Measurements from ENCODE around the gene SLC2A5. TPM values are rescaled to one million over a fixed set of nuclear protein-coding genes. Genes with fewer than 3 reads are reported as not detected.

The SLC2A5 gene
- total RNA-seq, 4 donors from 2014 or later: 12.4 to 730 (median 340) TPM

DNA sequence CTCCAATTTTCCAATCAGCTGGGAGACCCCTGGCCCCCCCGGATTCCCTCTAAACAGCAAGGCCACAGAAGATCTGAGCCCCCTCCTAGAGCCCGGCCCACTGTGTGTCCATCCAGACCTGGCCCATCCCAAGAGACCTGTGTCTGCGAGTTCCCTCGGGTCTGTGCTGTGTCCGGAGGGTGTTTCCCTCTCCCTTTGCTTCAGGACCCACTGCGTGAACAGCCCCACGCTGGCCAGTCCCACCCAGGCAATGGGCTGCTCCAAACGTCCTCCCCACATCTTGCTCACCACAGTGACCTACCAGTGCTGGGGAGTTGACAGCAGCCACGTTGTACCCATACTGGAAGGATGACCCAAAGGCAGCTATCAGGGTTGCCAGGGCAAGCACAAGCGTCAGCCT lies 11.6 kb downstream of the SLC2A5 start:
- DNase-seq: peak in 1 of 3 donors; percentile 34
- Histone ChIP-seq H3K36me3 (peaks cover 0 to 11% (median 0%) of the 10 kb centered on the region in 3 donors), H3K27me3 (no peaks in the 10 kb centered on the region), H3K4me3 (no peak overlapping the region), H3K4me1 (no peaks in the 10 kb centered on the region), H3K9me3 (no peaks in the 10 kb centered on the region), H3K27ac (no peak overlapping the region)
- no peak for TF ChIP-seq POLR2A (IDR thresholded peaks at IDR 0.05)
- TF ChIP-seq, protein P1, sequence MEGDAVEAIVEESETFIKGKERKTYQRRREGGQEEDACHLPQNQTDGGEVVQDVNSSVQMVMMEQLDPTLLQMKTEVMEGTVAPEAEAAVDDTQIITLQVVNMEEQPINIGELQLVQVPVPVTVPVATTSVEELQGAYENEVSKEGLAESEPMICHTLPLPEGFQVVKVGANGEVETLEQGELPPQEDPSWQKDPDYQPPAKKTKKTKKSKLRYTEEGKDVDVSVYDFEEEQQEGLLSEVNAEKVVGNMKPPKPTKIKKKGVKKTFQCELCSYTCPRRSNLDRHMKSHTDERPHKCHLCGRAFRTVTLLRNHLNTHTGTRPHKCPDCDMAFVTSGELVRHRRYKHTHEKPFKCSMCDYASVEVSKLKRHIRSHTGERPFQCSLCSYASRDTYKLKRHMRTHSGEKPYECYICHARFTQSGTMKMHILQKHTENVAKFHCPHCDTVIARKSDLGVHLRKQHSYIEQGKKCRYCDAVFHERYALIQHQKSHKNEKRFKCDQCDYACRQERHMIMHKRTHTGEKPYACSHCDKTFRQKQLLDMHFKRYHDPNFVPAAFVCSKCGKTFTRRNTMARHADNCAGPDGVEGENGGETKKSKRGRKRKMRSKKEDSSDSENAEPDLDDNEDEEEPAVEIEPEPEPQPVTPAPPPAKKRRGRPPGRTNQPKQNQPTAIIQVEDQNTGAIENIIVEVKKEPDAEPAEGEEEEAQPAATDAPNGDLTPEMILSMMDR (IDR thresholded peaks at IDR 0.05): no peak

DNA sequence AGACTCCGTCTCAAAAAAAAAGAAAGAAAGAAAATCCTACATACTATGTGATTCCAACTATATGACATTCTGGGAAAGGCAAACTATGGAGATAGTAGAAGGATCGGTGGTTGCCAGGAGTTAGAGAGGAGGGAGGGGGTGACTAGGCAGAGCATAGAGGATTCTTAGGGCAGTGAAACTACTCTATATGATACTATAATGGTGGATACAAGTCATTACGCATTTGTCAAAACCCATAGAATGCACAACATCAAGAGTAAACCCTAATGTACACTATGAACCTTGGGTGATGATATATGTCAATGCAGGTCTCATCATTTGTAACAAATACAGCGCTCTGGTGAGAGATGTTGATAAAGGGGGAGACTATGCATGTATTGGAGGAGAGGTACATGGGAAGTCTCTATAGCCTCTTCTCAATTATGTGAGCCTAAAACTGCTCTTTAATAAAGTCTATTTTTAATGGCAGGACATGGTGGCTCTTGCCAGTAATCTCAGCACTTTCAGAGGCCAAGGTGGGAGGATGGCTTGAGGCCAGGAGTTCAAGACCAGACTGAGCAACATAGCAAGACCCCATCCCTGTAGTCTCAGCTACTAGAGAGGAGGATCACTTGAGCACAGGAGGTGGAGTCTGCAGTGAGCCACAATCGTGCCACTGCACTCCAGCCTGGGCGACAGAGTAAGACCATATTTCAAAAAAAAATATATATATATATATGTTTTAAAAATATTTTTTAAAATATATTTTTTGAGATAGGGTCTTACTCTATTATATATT lies 17.0 kb downstream of the SLC2A5 start:
- H3K4me1 ChIP-seq: no peaks in the 10 kb centered on the region
- TF ChIP-seq, protein P1 (IDR thresholded peaks at IDR 0.05): no peak
- no peak for TF ChIP-seq POLR2A (IDR thresholded peaks at IDR 0.05)
- no peak overlapping the region for H3K4me3 ChIP-seq
- H3K9me3 ChIP-seq: no peaks in the 10 kb centered on the region
- H3K27ac ChIP-seq: no peak overlapping the region
- peak in 1 of 3 donors; percentile 0 for DNase-seq
- no peaks in the 10 kb centered on the region for H3K27me3 ChIP-seq
- H3K36me3 ChIP-seq: peaks cover 0 to 14% (median 0%) of the 10 kb centered on the region in 3 donors

DNA sequence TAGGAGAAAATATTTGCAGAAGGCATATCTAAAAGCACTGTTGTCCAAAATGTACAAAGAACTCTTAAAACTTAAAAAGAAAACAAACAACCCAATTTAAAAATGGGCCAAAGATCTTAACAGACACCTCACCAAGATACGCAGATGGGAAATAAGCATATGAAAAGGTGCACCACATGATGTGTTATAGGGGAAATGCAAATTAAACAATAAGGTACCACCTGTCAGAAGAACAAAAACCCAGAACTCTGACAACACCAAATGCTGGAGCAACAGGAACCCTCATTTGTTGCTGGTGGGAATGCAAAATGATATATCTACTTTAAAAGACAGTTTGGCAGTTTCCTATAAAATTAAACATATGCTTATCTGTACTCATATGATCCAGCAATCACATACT lies 18.1 kb downstream of the SLC2A5 start:
- TF ChIP-seq, protein P1 (IDR thresholded peaks at IDR 0.05): no peak
- TF ChIP-seq POLR2A (IDR thresholded peaks at IDR 0.05): no peak
- H3K27ac ChIP-seq: no peak overlapping the region
- DNase-seq: no peak
- H3K36me3 ChIP-seq: peaks cover 0 to 16% (median 0%) of the 10 kb centered on the region in 3 donors
- no peaks in the 10 kb centered on the region for H3K27me3 ChIP-seq
- H3K4me3 ChIP-seq: no peak overlapping the region
- no peaks in the 10 kb centered on the region for H3K4me1 ChIP-seq
- H3K9me3 ChIP-seq: no peaks in the 10 kb centered on the region

DNA sequence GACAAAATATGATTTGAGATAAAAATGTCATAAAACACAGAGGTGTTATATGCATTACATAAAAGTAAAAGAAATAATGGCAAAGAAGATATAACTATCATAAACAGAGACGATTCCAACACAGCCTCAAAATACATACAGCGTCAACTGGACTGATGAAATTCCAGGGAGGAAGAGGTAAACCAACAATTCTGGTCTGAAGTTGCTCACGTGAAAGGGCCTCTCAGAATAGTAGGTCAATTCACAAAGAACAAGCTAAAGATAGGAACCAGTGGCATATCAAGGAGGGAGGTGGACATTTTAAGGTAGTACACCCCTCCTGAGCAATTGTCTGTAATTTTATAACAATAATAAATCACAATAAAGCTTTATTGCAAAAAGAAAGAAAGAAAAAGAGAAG lies 18.6 kb downstream of the SLC2A5 start:
- H3K36me3 ChIP-seq: peaks cover 0 to 16% (median 0%) of the 10 kb centered on the region in 3 donors
- no peak overlapping the region for H3K27ac ChIP-seq
- no peaks in the 10 kb centered on the region for H3K4me1 ChIP-seq
- TF ChIP-seq, protein P1 (IDR thresholded peaks at IDR 0.05): no peak
- no peak for TF ChIP-seq POLR2A (IDR thresholded peaks at IDR 0.05)
- H3K9me3 ChIP-seq: no peaks in the 10 kb centered on the region
- H3K27me3 ChIP-seq: no peaks in the 10 kb centered on the region
- no peak for DNase-seq
- H3K4me3 ChIP-seq: no peak overlapping the region

DNA sequence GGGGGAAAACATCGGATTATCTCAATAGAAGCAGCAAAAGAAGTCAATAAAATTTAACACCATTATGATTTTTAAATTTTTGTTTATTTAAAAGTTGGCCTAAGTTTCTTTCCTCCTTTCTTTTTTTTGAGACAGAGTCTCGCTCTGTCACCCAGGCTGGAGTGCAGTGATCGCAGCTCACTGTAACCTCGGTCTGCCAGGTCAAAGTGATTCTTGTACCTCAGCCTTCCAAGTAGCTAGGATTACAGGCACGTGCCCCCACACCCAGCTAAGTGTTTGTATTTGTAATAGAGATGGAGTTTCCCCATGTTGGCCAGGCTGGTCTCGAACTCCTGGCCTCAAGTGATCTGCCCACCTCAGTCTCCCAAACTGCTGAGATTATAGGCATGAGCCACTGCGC lies 20.9 kb downstream of the SLC2A5 start:
- TF ChIP-seq, protein P1 (IDR thresholded peaks at IDR 0.05): no peak
- TF ChIP-seq POLR2A (IDR thresholded peaks at IDR 0.05): no peak
- Histone ChIP-seq H3K4me1 (no peaks in the 10 kb centered on the region), H3K36me3 (peaks cover 0 to 16% (median 0%) of the 10 kb centered on the region in 3 donors), H3K9me3 (no peaks in the 10 kb centered on the region), H3K27me3 (no peaks in the 10 kb centered on the region), H3K27ac (no peak overlapping the region), H3K4me3 (no peak overlapping the region)
- DNase-seq: no peak

All from Peyer's patch (tissue), 4 donors.